GM23248 (cell line): ENCODE data around the gene TNRC6B. TPM values are rescaled to one million over a fixed set of nuclear protein-coding genes. Genes with fewer than 3 reads are reported as not detected.

Experiments used
- DNase-seq: peaks from one replicate; pipeline ENCODE4 v3.0.0-alpha.2; 2015
- H2AFZ ChIP-seq: fragments of 200-600 bp; sonication (generic); 2 replicates; pipeline ENCODE4 v1.6.1; 2016; ENCODE audit warnings: antibody characterized with exemption
- H3F3A ChIP-seq: fragments of 200-600 bp; sonication (generic); 2 replicates; pipeline ENCODE4 v1.6.1; 2016; ENCODE audit warnings: mild to moderate bottlenecking, antibody characterized with exemption, mixed run types; ENCODE audit not compliant: insufficient read depth
- H3K27ac ChIP-seq: fragments of 200-600 bp; sonication (generic); 2 replicates; pipeline ENCODE4 v1.5.1; 2016; ENCODE audit warnings: mild to moderate bottlenecking
- H3K27me3 ChIP-seq: fragments of 200-600 bp; sonication (generic); replicated peaks from 2 replicates; pipeline ENCODE4 v1.6.1; 2016; ENCODE audit warnings: mild to moderate bottlenecking; ENCODE audit not compliant: insufficient read depth
- H3K36me3 ChIP-seq: fragments of 200-600 bp; sonication (generic); 2 replicates; pipeline ENCODE4 v1.6.1; 2016; ENCODE audit warnings: low read depth, mild to moderate bottlenecking
- H3K4me1 ChIP-seq: fragments of 200-600 bp; sonication (generic); 2 replicates; pipeline ENCODE4 v1.6.1; 2016; ENCODE audit warnings: mild to moderate bottlenecking; ENCODE audit not compliant: insufficient read depth
- H3K4me2 ChIP-seq: fragments of 200-600 bp; sonication (generic); one replicate; pipeline ENCODE4 v1.6.1; 2016; ENCODE audit warnings: mild to moderate bottlenecking; ENCODE audit not compliant: unreplicated experiment
- H3K4me3 ChIP-seq: fragments of 200-600 bp; sonication (generic); 2 replicates; pipeline ENCODE4 v1.5.1; 2016; ENCODE audit warnings: mild to moderate bottlenecking
- H3K79me2 ChIP-seq: fragments of 200-600 bp; sonication (generic); 2 replicates; pipeline ENCODE4 v1.6.1; 2016; ENCODE audit warnings: mild to moderate bottlenecking; ENCODE audit not compliant: insufficient read depth
- H3K9ac ChIP-seq: fragments of 200-600 bp; sonication (generic); 2 replicates; pipeline ENCODE4 v1.6.1; 2016; ENCODE audit warnings: mild to moderate bottlenecking
- H3K9me2 ChIP-seq: fragments of 200-600 bp; sonication (generic); 2 replicates; pipeline ENCODE4 v1.6.1; 2016; ENCODE audit warnings: mixed run types, mild to moderate bottlenecking, moderate library complexity; ENCODE audit not compliant: insufficient read depth
- H3K9me3 ChIP-seq: fragments of 200-600 bp; sonication (generic); one replicate; pipeline ENCODE4 v1.6.1; 2017; ENCODE audit warnings: low read depth
- H4K20me1 ChIP-seq: fragments of 200-600 bp; sonication (generic); 2 replicates; pipeline ENCODE4 v1.6.0; 2016; ENCODE audit not compliant: insufficient read depth
- EZH2 ChIP-seq: fragments of 200-600 bp; sonication (generic); IDR thresholded peaks from 2 replicates; pipeline ENCODE4 v1.6.1; 2018; ENCODE audit warnings: antibody characterized with exemption, mild to moderate bottlenecking; ENCODE audit not compliant: insufficient read depth, poor library complexity, severe bottlenecking
- EZH2phosphoT487 ChIP-seq: fragments of 200-600 bp; sonication (generic); IDR thresholded peaks from 2 replicates; pipeline ENCODE4 v1.6.1; 2018; ENCODE audit warnings: antibody characterized with exemption, moderate library complexity, mild to moderate bottlenecking, low read depth; ENCODE audit not compliant: insufficient read depth
- WGBS, 2 experiments: methylation state at CpG; one replicate each; pipeline ENCODE4 v1.1.6; 2015 to 2017; ENCODE audit warnings: low lambda C conversion rate in 2 of 2, low coverage in 1 of 2; ENCODE audit errors: missing lambda C conversion rate in 2 of 2; 5-methylcytosine and 5-hydroxymethylcytosine counted together
- in situ Hi-C: fragments of 300-500 bp; cut with MboI; formaldehyde crosslinking; loops from 2 replicates; pipeline ENCODE4 v1.15.0; 2020
- polyA plus RNA-seq: library from polyadenylated mRNA; unstranded; fragments of >200 nt; fragmentation: Nextera tagmentation; extraction: Ambion mirVana; gene quantifications from 2 replicates; pipeline ENCODE4 v1.2.1, GENCODE V29; 2016
- total RNA-seq: library from RNA; depleted of rRNA; stranded (reverse); fragments of >200 nt; shearing (Covaris generic); gene quantifications from 2 replicates; pipeline ENCODE4 v1.2.3, GENCODE V29; 2014

TNRC6B gene
- total and polyA plus RNA-seq, 2 experiments from 2014 or later, result 14.1 to 21.1 TPM

DNA sequence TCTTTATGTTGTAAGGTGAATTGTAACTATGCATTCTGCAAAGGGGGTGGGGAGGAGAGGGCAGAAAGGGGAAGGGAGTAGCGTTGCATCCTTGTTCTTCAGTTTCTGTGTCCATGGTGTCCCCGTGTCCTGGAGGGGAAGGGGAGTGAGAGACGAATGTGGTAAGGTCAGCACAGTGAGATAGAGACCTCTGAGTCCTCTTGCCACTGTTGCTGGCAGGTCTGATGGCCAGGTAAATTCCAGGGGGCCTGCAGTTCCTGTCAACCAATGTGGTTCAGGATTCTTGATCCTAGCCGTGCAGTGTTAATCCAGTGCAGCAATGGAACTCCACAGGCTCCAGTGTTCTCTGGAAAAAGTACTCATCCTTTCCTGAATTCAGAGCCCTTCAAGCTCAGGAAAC, 154.0 kb downstream of the TNRC6B start:
- TF ChIP-seq EZH2phosphoT487 (no peak), EZH2 (no peak)
- Histone ChIP-seq H3K4me2 (no peak overlapping the region), H4K20me1 (no peaks in the 10 kb centered on the region), H2AFZ (no peak overlapping the region), H3K27ac (no peak overlapping the region), H3K4me3 (no peak overlapping the region), H3K27me3 (no peaks in the 10 kb centered on the region), H3K9ac (no peak overlapping the region), H3K36me3 (peaks cover 9% of the 10 kb centered on the region; the same call in 1 of the 2 replicates), H3K79me2 (no peaks in the 10 kb centered on the region), H3F3A (no peaks in the 10 kb centered on the region), H3K9me3 (no peaks in the 10 kb centered on the region), H3K9me2 (no peaks in the 10 kb centered on the region), H3K4me1 (no peaks in the 10 kb centered on the region)
- WGBS, 2 experiments, result 90 to 96% methylated on average over 4 of the region's 4 CpGs
- no peak for DNase-seq
- in situ Hi-C loops, result loop anchor here (25.0 kb wide), 1 partner anchor 769 kb away; the partner anchor contains the start of gene CACNA1I

DNA sequence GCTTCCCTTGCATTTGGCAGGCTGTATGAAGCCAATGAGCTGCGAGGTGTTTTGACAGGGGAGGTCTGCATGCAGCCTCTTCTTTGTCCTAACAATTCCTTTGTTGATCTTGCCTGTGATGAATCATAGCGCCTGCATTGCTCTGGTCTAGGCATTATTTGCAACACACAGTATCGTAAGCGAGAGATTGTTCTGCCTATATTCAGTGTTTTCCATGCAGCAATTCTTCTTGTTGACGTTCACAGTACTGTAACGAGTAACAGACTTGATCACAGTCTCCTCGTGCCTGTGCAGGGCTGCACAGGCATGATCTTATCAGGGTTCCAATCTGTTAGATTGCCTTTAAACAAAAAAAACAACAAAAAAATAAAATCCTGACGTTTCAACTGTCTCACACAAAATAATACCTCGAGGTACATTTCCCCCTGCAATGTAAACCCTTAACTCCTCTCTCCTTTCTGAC, 154.6 kb downstream of the TNRC6B start:
- H3K27me3 ChIP-seq, result no peaks in the 10 kb centered on the region
- no peak for DNase-seq
- H3K4me2 ChIP-seq, result no peak overlapping the region
- TF ChIP-seq EZH2, result no peak
- no peak for TF ChIP-seq EZH2phosphoT487
- no peaks in the 10 kb centered on the region for H3K9me2 ChIP-seq
- in situ Hi-C loops, result loop anchor here (25.0 kb wide), 1 partner anchor 770 kb away; the partner anchor contains the start of gene CACNA1I
- H4K20me1 ChIP-seq, result no peaks in the 10 kb centered on the region
- no peaks in the 10 kb centered on the region for H3K9me3 ChIP-seq
- H3K4me1 ChIP-seq, result no peaks in the 10 kb centered on the region
- H3F3A ChIP-seq, result no peaks in the 10 kb centered on the region
- no peak overlapping the region for H3K9ac ChIP-seq
- H3K79me2 ChIP-seq, result no peaks in the 10 kb centered on the region
- H3K36me3 ChIP-seq, result peaks cover 9% of the 10 kb centered on the region; the same call in 1 of the 2 replicates
- 69 to 72% methylated on average over 9 of the region's 9 CpGs for WGBS, 2 experiments
- no peak overlapping the region for H3K27ac ChIP-seq
- H2AFZ ChIP-seq, result no peak overlapping the region
- no peak overlapping the region for H3K4me3 ChIP-seq

DNA sequence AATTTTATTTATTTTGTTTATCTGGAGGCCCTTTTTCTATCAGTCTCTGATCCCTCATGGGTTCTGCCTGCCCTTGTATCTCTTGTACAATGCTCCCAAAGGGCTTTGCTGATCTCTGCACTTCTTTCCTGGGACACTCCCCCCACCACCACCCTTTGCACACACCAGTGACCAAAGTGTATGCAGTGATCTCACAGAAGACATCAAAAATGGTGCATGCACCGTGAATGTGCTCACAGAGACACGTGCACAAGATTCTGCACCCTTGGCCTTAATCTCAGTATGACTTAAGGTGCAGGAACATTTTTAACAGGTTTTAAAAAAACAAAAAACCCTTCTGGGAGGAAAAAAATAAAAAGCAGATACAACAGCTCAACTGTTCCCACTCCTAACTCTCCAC, 156.3 kb downstream of the TNRC6B start:
- no peaks in the 10 kb centered on the region for H4K20me1 ChIP-seq
- no peak overlapping the region for H3K9ac ChIP-seq
- 0 out of 2 replicates have a peak, but pooled peaks cover 9% of the 10 kb centered on the region for H3K36me3 ChIP-seq
- H3K27me3 ChIP-seq, result no peaks in the 10 kb centered on the region
- H3K27ac ChIP-seq, result no peak overlapping the region
- no peak overlapping the region for H2AFZ ChIP-seq
- H3F3A ChIP-seq, result no peaks in the 10 kb centered on the region
- no peaks in the 10 kb centered on the region for H3K4me1 ChIP-seq
- no peak overlapping the region for H3K4me3 ChIP-seq
- 74 to 75% methylated on average over 2 of the region's 2 CpGs for WGBS, 2 experiments
- TF ChIP-seq EZH2phosphoT487 (no peak), EZH2 (no peak)
- in situ Hi-C loops, result loop anchor here (25.0 kb wide), 1 partner anchor 772 kb away; the partner anchor contains the start of gene CACNA1I
- no peak for DNase-seq
- H3K4me2 ChIP-seq, result no peak overlapping the region
- H3K9me3 ChIP-seq, result no peaks in the 10 kb centered on the region
- H3K79me2 ChIP-seq, result no peaks in the 10 kb centered on the region
- H3K9me2 ChIP-seq, result no peaks in the 10 kb centered on the region

DNA sequence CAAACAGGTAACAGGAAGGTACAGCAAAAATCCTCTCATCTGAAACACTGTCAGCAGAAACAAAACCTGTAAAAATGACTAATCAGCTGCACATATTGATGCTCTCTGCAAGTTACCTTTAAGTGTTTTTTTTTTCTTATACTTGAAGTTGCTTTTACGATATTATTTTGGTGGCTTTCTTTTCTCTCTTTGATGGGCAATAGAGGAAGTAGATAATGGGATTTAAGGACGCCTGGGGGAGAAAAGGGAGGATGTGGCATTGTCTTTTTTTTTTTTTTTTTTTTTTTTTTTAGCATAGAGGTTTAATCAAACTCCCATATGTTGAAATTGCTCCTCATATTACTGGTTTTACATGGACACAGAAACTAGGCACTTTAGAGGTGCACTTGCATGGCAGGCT, 157.2 kb downstream of the TNRC6B start:
- Histone ChIP-seq H3F3A (no peaks in the 10 kb centered on the region), H3K4me2 (no peak overlapping the region), H3K4me1 (no peaks in the 10 kb centered on the region), H3K36me3 (0 out of 2 replicates have a peak, but pooled peaks cover 6% of the 10 kb centered on the region), H3K4me3 (no peak overlapping the region), H3K9me2 (no peaks in the 10 kb centered on the region), H3K9me3 (no peaks in the 10 kb centered on the region), H3K79me2 (no peaks in the 10 kb centered on the region), H4K20me1 (no peaks in the 10 kb centered on the region), H3K9ac (no peak overlapping the region), H2AFZ (no peak overlapping the region), H3K27me3 (no peaks in the 10 kb centered on the region), H3K27ac (no peak overlapping the region)
- no peak for DNase-seq
- 29 to 46% methylated on average over 2 of the region's 2 CpGs for WGBS, 2 experiments
- in situ Hi-C loops, result loop anchor here (25.0 kb wide), 1 partner anchor 773 kb away; the partner anchor contains the start of gene CACNA1I
- no peak for TF ChIP-seq EZH2
- no peak for TF ChIP-seq EZH2phosphoT487

GRCh38 chr22:40335358-40335757, 157.6 kb downstream of the TNRC6B start:
- no peak for TF ChIP-seq EZH2phosphoT487
- TF ChIP-seq EZH2, result no peak

More at GRCh38 chr22:40335358-40335757, 157.6 kb downstream of the TNRC6B start:
- WGBS, 2 experiments, result 18 to 21% methylated on average over 2 of the region's 2 CpGs
- Histone ChIP-seq H4K20me1 (no peaks in the 10 kb centered on the region), H3K27me3 (no peaks in the 10 kb centered on the region), H2AFZ (no peak overlapping the region), H3K9me3 (no peaks in the 10 kb centered on the region), H3K4me3 (no peak overlapping the region), H3K27ac (no peak overlapping the region), H3K36me3 (0 out of 2 replicates have a peak, but pooled peaks cover 2% of the 10 kb centered on the region), H3K9ac (no peak overlapping the region), H3K9me2 (no peaks in the 10 kb centered on the region), H3F3A (no peaks in the 10 kb centered on the region), H3K79me2 (no peaks in the 10 kb centered on the region), H3K4me2 (no peak overlapping the region), H3K4me1 (no peaks in the 10 kb centered on the region)
- in situ Hi-C loops, result loop anchor here (25.0 kb wide), 1 partner anchor 773 kb away; the partner anchor contains the start of gene CACNA1I
- DNase-seq, result peak; percentile 12
